ENCODE data around the gene CHSY3.

DNA sequence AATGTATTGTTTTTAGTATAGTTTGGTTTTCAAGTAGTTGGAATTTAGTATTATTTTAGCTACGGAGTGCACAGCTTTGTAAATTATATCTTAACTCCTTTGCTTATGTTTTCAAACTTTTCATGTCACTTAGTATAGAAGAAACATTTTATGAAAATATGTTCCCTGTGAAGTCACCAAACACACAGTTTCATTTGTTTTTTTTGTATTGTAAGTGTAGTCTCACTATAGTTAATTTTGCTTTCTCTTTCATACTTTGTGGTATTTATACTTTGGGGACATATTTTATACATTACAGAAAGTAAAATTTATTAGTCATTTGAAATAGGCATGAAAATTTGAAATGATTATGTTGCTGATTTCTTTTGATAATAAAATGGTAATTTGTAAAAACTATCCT is 5.0 kb downstream of the CHSY3 start:
- TF ChIP-seq CTCF (IDR thresholded peaks at IDR 0.05; ENCODE audit: low read length), result no peak
- TF ChIP-seq EZH2 (IDR thresholded peaks at IDR 0.05; ENCODE audit: borderline replicate concordance, low read length), result no peak

All from OCI-LY1 (cell line).